NCI-H82 treated with DMSO at 0.1 percent for 48 hours (cell line): ENCODE results near the gene PTPRG.

Source experiments
- DNase-seq: peaks from one replicate; lab custom pipeline; 2025; ENCODE audit not compliant: unreplicated experiment; lab: John Stamatoyannopoulos, UW

The PTPRG gene

GRCh38 chr3:62246094-62246493 is 684.7 kb downstream of the PTPRG start:
- DNase-seq, result peak; percentile 47

GRCh38 chr3:62246985-62247384 is 685.6 kb downstream of the PTPRG start:
- no peak for DNase-seq

GRCh38 chr3:62248734-62249483 is 687.5 kb downstream of the PTPRG start:
- DNase-seq, result no peak

GRCh38 chr3:62249484-62249776 is 688.1 kb downstream of the PTPRG start:
- DNase-seq, result no peak

- DNase-seq, result no peak
These were observed 688.6 kb downstream of the PTPRG start for GRCh38 chr3:62249855-62250543.

GRCh38 chr3:62252438-62253157 is 691.2 kb downstream of the PTPRG start:
- DNase-seq, result no peak

GRCh38 chr3:62253971-62254370 is 692.6 kb downstream of the PTPRG start:
- no peak for DNase-seq

- DNase-seq, result no peak
These were observed 694.4 kb downstream of the PTPRG start for GRCh38 chr3:62255758-62256157.

GRCh38 chr3:62259924-62260323 is 698.6 kb downstream of the PTPRG start:
- DNase-seq, result no peak

- peak; percentile 25 for DNase-seq
These were observed 699.3 kb downstream of the PTPRG start for GRCh38 chr3:62260655-62261054.

- no peak for DNase-seq
These were observed 699.8 kb downstream of the PTPRG start for GRCh38 chr3:62261121-62261520.

GRCh38 chr3:62261736-62262135 is 700.4 kb downstream of the PTPRG start:
- DNase-seq, result no peak

- DNase-seq, result no peak
These were observed 704.2 kb downstream of the PTPRG start for GRCh38 chr3:62265528-62265927.

- no peak for DNase-seq
These were observed 705.4 kb downstream of the PTPRG start for GRCh38 chr3:62266668-62267283.

GRCh38 chr3:62276658-62277180 is 715.3 kb downstream of the PTPRG start:
- no peak for DNase-seq

GRCh38 chr3:62277450-62277849 is 716.1 kb downstream of the PTPRG start:
- DNase-seq, result no peak

GRCh38 chr3:62277986-62278385 is 716.6 kb downstream of the PTPRG start:
- no peak for DNase-seq

GRCh38 chr3:62281726-62282125 is 720.4 kb downstream of the PTPRG start:
- DNase-seq, result no peak

GRCh38 chr3:62284442-62284841 is 723.1 kb downstream of the PTPRG start:
- DNase-seq, result no peak

GRCh38 chr3:62287392-62287927 is 726.1 kb downstream of the PTPRG start:
- no peak for DNase-seq

- DNase-seq, result no peak
These were observed 728.6 kb downstream of the PTPRG start for GRCh38 chr3:62289922-62290321.
